Activated CD8-positive, alpha-beta memory T cell treated with anti-CD3 and anti-CD28 coated beads, Interleukin-2, amount 50 U/mL, for 48 hours (primary cell): Measurements from ENCODE around the gene GLCCI1.
"Not testable (repeated sequence)": the region's sequence is repeated elsewhere in the genome, so short reads cannot be mapped to it uniquely, and the experiment has no call there.

Experiments used
- DNase-seq: peaks from one replicate; pipeline ENCODE4 v3.0.0-alpha.2; 2020

The GLCCI1 gene

DNA sequence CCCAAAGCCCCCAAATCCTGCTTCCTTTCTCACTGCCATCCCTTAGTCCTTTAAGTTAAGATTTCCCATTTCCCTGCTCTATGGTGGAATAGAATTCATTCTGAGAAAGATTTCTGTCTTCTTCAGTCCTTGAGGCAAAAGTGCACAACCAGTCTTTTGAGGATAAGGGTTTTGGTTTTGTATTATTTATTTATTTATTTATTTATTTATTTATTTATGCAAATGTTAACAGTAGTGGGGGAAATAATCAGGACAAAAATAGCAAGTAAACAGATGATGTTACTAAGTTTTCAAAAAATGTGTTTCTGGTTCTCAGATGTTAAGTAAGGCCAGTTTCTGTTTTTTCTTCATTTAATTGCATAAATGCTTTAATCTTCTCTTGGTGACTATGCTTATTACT lies 84.2 kb downstream of the GLCCI1 start:
- DNase-seq: no peak

- DNase-seq: no peak
Measured at GRCh38 chr7:8056439-8056838, 87.8 kb downstream of the GLCCI1 start.

DNA sequence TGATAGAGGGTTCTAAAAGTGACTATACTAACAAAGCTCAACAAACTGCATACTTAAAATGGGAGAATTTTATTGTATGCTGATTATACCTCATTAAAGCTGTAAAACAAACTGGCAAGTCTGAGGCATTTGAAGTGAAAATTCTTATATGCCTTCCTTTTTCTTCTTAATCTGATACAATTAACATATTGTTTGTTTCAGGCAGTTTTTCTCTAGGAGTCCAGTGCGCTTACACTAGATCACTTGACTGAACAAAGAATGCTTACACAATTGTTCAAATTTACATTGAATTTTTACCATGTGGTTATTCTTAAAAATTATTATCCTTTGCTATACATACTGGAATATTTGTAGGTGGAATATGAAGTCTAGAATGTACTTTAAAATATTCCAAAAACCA lies 89.0 kb downstream of the GLCCI1 start:
- no peak for DNase-seq

DNA sequence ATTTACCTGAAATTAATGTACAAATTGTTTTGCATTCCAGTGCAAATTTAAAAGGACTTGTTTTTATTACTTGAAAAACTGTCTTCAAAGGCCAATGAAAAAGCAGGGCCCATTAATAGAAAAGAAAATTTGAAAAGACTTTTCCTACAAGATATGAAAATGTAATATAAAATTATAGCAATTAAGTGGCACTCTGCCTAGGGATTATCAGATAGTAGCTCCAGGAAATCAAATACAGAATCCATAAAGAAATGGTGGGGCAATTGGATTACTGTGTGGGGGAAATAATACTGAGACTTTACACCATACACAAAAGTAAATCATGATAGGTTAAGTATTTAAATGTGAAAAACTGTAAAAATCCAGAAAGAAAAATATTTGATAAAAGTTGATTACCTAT lies 89.7 kb downstream of the GLCCI1 start:
- DNase-seq: no peak

- DNase-seq: no peak
Measured at GRCh38 chr7:8058852-8059251, 90.3 kb downstream of the GLCCI1 start.

GRCh38 chr7:8060241-8060640 lies 91.6 kb downstream of the GLCCI1 start:
- DNase-seq: no peak

DNA sequence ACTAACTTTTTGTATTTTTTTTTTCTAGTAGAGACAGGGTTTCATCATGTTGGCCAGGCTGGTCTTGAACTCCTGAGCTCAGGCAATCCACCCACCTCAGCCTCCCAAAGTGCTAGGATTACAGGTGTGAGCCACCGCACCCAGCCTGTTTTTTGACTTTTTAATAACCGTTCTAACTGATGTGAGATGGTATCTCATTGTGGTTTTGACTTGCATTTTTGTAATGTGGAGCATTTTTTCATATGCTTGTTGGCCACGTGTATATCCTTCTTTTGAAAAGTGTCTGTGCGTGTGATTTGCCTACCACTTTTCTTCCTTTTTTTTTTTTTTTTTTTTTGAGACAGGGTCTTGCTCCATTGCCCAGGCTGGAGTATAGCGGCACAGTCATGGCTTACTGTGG lies 94.7 kb downstream of the GLCCI1 start:
- DNase-seq: not testable (repeated sequence)

GRCh38 chr7:8063706-8064297 lies 95.2 kb downstream of the GLCCI1 start:
- no peak for DNase-seq

DNA sequence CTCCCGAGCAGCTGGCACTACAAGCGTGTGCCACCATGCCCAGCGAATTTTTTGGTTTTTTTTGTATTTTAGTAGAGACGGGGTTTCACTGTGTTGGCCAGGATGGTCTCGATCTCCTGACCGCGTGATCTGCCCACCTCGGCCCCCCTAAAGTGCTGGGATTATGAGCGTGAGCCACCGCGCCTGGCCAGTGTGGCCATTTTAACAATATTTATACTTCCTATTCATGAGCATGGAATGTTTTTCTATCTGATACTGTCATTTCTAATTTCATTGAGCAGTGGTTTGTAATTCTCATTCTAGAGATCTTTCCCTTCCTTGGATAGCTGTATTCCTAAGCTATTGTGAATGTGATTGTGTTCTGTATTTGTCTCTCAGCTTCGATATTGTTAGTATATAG lies 96.2 kb downstream of the GLCCI1 start:
- no peak for DNase-seq

DNA sequence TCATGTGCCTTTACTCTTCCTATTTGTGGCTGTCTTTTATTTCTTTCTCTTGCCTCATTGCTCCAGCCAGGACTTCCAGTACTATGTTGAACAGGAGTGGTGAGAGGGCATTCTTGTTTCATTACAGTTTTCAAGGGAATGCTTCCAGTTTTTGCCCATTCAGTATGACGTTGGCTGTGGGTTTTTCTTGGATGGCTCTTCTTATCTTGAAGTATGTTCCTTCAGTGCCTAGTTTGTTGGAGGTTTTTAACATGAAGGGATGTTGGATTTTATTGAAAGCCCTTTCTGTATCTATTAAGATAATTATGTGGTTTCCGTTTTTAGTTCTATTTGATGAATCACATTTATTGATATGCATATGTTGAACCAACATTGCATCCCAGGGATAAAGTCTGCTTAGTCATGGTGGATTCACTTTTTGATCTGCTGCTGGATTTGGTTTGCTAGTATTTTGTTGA lies 96.8 kb downstream of the GLCCI1 start:
- no peak for DNase-seq

DNA sequence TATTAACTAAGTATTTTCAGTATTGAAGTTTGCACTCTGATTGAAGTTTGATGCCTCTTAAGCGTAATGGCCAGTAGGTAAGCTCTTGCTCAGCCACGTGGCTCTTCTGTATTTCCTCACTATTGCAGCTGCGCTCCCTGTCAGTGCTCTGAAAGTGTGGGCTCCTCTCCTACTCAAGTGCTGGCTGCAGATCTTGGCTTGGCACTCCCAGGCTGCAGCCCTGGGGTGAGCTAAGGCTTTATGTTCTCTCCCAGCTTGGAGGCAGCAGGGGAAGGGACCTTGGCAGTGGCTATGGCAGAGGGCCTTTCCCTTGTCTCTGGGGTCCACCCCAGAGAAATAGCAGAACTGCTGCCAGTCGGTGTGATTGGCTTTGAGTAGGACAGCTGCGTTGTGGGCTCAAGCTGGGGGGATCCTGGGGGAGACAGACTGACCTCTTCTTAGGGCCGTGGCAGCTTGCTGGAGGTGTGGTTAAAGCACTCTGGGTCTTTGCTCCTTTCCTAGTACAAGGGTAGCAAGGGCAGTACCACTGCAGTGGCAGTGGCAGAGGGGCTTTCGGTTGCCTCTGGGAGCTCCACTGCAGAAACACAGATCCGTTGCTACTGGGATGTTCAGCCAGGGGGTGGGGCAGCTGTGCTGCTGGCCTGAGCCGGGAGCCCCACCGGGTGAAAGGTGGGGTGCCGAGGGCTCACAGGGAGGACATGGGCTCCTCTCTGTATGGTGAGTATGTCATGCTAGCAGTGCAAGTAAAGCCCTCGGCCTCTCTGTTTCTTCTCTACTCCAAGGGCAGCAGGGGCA lies 100.5 kb downstream of the GLCCI1 start:
- no peak for DNase-seq

DNA sequence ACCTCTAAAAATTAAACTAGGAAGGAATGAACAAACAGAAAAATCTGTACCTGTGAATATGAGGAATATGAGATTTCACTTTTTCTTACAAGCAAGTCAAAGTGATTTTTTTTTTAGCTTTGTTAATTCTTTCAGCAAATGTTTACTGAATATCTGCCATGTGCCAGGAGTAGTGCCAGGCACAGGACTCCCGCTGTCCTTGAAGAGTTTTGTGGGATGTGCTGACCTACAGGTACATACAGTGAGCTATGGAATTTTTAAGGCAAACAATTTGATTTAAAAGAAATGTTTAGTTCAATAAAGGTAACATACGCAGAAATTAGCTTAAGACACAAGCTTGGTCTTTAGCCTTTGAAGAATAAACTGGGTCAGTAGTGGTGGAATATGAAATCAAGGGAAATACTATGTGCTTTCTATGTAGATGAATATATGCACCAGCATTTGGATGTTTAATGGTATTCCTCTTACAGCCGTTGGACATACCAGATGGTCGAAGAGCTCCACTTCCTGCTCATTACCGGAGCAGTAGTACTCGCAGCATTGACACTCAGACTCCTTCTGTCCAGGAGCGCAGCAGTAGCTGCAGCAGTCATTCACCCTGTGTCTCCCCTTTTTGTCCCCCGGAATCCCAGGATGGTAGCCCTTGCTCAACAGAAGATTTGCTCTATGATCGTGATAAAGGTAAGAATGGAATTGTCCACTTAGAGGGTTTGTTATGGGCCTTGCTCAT lies 102.0 kb downstream of the GLCCI1 start:
- no peak for DNase-seq

- no peak for DNase-seq
Measured at GRCh38 chr7:8078418-8078817, 109.8 kb downstream of the GLCCI1 start.

DNA sequence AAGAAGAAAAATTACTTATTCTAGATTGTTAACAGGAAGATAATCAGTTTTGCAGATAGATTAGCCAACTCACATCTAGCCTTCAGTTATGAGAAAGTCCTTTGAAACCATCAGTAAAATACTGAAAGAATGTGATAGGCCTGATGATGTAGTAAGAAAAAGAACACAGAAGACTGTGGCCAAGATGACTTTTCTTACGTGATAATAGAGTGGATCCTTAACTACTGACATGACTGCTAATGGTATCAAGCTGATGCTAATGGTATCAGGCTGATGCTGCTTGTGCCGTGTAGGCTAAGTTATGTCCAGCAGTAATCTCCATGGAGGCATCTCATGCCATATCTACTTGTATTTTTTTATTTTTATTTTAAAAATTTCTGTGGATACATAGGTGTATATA lies 114.2 kb downstream of the GLCCI1 start:
- DNase-seq: no peak

DNA sequence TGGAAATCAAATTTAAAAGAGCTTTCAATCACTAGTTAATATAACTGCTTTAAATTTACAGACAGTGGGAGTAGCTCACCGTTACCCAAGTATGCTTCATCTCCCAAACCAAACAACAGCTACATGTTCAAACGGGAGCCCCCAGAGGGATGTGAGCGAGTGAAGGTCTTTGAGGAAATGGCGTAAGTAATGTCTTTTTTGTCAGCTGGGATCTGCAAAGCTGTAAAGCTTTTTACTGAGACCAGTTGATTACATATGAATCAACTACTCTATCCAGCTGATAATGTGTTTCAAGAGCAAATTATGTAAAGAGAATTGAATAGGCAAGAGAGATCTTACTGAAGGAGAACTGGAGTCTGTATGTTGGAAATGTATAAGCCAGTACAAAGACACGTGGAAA lies 116.2 kb downstream of the GLCCI1 start:
- DNase-seq: no peak

DNA sequence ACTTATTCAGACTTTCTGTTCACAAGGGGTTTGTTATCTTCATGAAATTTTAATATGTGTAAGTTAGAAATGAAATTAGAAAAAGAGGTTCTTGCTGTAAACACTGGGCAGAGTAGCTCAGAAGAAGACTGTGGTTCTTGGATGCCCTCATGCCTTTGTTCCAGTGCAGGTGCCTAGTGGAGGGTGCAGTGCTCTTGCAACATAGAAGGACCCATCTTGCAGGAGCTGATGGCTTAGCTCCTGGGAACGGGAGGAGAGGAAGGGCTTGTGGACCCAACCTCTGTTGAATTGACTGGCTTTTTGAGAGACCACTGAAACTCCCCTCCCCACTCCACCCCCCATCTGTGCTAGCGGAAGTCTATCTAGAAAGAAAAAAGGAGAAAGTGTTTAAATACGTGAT lies 116.8 kb downstream of the GLCCI1 start:
- DNase-seq: no peak

DNA sequence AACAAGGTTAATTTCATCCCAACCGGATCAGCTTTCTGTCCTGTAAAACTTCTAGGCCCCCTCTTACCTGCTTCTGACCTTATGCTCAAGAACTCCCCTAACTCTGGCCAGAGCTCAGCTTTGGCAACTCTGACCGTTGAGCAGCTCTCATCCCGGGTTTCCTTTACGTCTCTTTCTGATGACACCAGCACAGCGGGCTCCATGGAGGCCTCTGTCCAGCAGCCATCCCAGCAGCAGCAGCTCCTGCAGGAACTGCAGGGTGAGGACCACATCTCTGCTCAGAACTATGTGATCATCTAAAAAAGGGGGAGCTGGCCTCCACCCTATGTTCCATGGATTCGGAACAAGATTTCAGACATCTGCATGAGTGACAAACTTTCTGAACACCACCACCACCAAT lies 117.6 kb downstream of the GLCCI1 start:
- no peak for DNase-seq

DNA sequence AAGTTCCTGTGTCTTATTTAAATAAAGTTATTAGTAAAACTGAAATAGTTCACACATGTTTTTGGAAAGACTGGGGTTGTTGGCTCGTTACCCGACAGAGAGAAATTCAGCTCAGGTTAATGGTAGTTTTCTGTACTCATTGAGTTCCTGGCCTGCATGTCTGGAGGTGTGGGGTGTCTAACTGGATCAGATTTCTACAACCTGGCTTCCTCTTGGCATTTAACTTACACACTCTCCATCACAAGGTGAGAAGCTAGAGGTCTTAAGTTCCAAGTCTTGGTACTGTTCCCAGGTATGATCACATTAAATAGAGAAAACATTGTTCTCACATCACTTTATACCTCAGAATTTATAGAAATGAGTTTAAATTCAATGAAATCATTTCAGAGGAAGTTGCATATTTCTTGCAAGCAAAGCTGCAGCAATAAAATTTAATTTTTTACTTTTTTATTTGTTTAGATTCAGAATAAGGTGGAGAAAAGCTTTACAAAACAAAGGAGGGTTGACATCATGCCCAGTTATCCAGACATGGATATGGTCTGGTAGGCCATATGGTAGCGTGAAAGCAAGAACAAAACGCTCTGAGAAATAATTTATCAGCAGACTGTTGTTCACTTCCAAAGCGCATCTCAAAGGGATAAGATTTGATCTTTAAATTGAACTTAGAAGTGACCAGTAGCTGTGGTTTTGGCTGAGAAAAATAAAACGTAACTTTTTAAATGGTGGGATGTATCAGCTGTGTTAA lies 120.6 kb downstream of the GLCCI1 start:
- DNase-seq: no peak

DNA sequence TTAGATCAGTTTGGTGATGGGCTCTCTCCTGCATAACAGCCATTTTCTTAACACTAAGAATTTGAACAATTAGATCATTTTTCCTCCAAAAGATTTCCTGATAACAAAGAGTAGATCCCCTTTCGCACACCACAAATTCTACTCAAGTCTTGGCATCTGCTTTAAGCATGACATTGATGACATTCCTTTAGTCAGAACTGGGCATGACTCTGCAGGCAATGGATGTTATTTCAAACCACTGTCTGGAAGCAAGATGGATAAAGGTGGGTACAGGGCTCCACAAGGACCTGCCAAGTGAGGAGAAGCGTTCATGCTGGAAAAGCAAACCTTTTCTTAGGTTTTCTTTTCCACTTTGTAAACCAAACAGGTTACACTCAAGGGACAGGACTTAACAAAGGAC lies 123.5 kb downstream of the GLCCI1 start:
- DNase-seq: no peak

GRCh38 chr7:8094164-8095140 lies 125.9 kb downstream of the GLCCI1 start:
- DNase-seq: no peak

DNA sequence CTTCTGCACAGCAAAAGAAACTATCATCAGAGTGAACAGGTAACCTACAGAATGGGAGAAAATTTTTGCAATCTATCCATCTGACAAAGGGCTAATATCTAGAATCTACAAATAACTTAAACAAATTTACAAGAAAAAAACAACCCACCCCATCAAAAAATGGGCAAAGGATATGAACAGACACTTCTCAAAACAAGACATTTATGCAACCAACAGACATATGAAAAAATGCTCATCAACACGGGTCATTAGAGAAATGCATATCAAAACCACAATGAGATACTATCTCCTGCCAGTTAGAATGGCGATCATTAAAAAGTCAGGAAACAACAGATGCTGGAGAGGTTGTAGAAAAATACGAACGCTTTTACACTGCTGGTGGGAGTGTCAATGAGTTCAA lies 132.7 kb downstream of the GLCCI1 start:
- not testable (repeated sequence) for DNase-seq

GRCh38 chr7:8103282-8103681 lies 134.7 kb downstream of the GLCCI1 start:
- DNase-seq: no peak
